HepG2 (cell line): ENCODE results near the gene ZNF714. TPM values are rescaled to one million over a fixed set of nuclear protein-coding genes. Genes with fewer than 3 reads are reported as not detected.

Experiments used
- ATAC-seq: fragments of 200-7000 bp; cut with Tn5 transposase; 3 replicates; pipeline ENCODE4 v1.9.1; 2020; ENCODE audit warnings: mild to moderate bottlenecking, moderate library complexity
- BruUV-seq: library from RNA; stranded (reverse); fragments of 400-500 nt; replicated peaks from 2 replicates; lab custom pipeline; 2021; lab: Mats Ljungman, UMichigan
- CTCF ChIA-PET: fragments of 300-600 bp; formaldehyde crosslinking; extraction: SDS; loops from one replicate; lab custom pipeline; 2021; ENCODE audit warnings: low total read pairs, inconsistent platforms, low intra/inter-chr PET ratio; lab: Yijun Ruan, JAX
- POLR2A ChIA-PET: fragments of 350-600 bp; sonication (Branson Sonifier 250); formaldehyde crosslinking; loops from one replicate; lab custom pipeline; 2020; ENCODE audit warnings: antibody characterized with exemption, inconsistent platforms; lab: Yijun Ruan, JAX
- DNase-seq: peaks from one replicate; pipeline ENCODE4 v3.0.0-alpha.2; 2015; ENCODE audit warnings: low spot score
- FAIRE-seq: peaks from 3 replicates; lab custom pipeline; 2011; peaks lifted over from hg19 to GRCh38; lab: Jason Lieb, UNC
- H2AFZ ChIP-seq: one replicate; pipeline ENCODE4 v1.6.1; 2011; ENCODE audit warnings: low read length, inconsistent platforms
- H3K27ac ChIP-seq: fragments of 300-600 bp; 3 replicates; pipeline ENCODE4 v1.8.0; 2011; ENCODE audit warnings: mixed run types, mild to moderate bottlenecking, mixed read lengths, low read length, inconsistent platforms; ENCODE audit not compliant: insufficient read depth; ENCODE audit errors: extremely low read length
- H3K27me3 ChIP-seq, 2 experiments: fragments of 200-600 bp in 1 of 2; 2 replicates in 1 of 2; 3 replicates in 1 of 2; pipeline versions ENCODE4 v1.6.0 to v1.8.0; 2011; ENCODE audit warnings: low read length in 2 of 2, mild to moderate bottlenecking in 2 of 2, moderate library complexity in 2 of 2, inconsistent platforms in 1 of 2; ENCODE audit not compliant: insufficient read depth in 2 of 2, control insufficient read depth in 1 of 2
- H3K36me3 ChIP-seq, 2 experiments: fragments of 200-600 bp in 1 of 2; replicated peaks in 1 of 2; 2 replicates in 1 of 2; 3 replicates in 1 of 2; pipeline versions ENCODE4 v1.5.1 to v1.8.0; 2011; ENCODE audit warnings: low read length in 2 of 2, inconsistent platforms in 1 of 2; ENCODE audit not compliant: insufficient read depth in 2 of 2, control insufficient read depth in 1 of 2
- H3K4me1 ChIP-seq: 2 replicates; pipeline ENCODE4 v1.5.1; 2012; ENCODE audit warnings: low read length, inconsistent platforms; ENCODE audit not compliant: insufficient read depth
- H3K4me2 ChIP-seq: 2 replicates; pipeline ENCODE4 v1.6.0; 2011; ENCODE audit warnings: low read depth, low read length, inconsistent platforms
- H3K4me3 ChIP-seq, 3 experiments: fragments of 200-600 bp in 1 of 3; sonication (generic), shearing (Covaris generic) in 1 of 3; replicated peaks in 1 of 3; 2 replicates each; pipeline ENCODE4 v1.5.1; 2011 to 2016; ENCODE audit warnings: low read length in 3 of 3, inconsistent platforms in 2 of 3, low read depth in 2 of 3, mild to moderate bottlenecking in 2 of 3, control low read depth in 1 of 3, mixed read lengths in 1 of 3; ENCODE audit not compliant: insufficient read depth in 1 of 3
- H3K79me2 ChIP-seq: one replicate; pipeline ENCODE4 v1.6.1; 2011; ENCODE audit warnings: low read length, inconsistent platforms; ENCODE audit not compliant: insufficient read depth
- H3K9ac ChIP-seq: 2 replicates; pipeline ENCODE4 v1.6.0; 2011; ENCODE audit warnings: mild to moderate bottlenecking, low read depth, low read length, inconsistent platforms; ENCODE audit not compliant: insufficient read depth
- H3K9me3 ChIP-seq: 2 replicates; pipeline ENCODE4 v1.5.1; 2012; ENCODE audit warnings: mild to moderate bottlenecking, low read length
- H4K20me1 ChIP-seq: 2 replicates; pipeline ENCODE4 v1.6.0; 2011; ENCODE audit warnings: inconsistent platforms, mild to moderate bottlenecking, low read length, moderate library complexity; ENCODE audit not compliant: insufficient read depth
- HOXA7 ChIP-seq: sonication (generic); formaldehyde crosslinking; IDR thresholded peaks from 2 replicates; pipeline ENCODE4 v1.8.1; 2022; ENCODE audit warnings: mild to moderate bottlenecking, missing genetic modification reagents, moderate library complexity
- MTA3 ChIP-seq: sonication (generic); formaldehyde crosslinking; IDR thresholded peaks from 2 replicates; pipeline ENCODE4 v1.4.0; 2020; ENCODE audit warnings: missing genetic modification reagents
- REPIN1 ChIP-seq: sonication (generic); formaldehyde crosslinking; IDR thresholded peaks from 2 replicates; pipeline ENCODE4 v1.8.0; 2022; ENCODE audit warnings: missing genetic modification reagents, low read depth, mild to moderate bottlenecking, borderline replicate concordance
- ZNF251 ChIP-seq: sonication (generic); formaldehyde crosslinking; IDR thresholded peaks from 2 replicates; pipeline ENCODE4 v1.9.0; 2021; ENCODE audit warnings: mild to moderate bottlenecking, missing genetic modification reagents
- WGBS: methylation state at CpG from one replicate; pipeline ENCODE4 v1.1.6; 2017; ENCODE audit warnings: low lambda C conversion rate; 5-methylcytosine and 5-hydroxymethylcytosine counted together
- in situ Hi-C: cut with HindIII; loops from 2 replicates; pipeline ENCODE4 v1.10.0; 2017; ENCODE audit warnings: low pct_unique_long_range_greater_than_20kb; ENCODE audit not compliant: extremely low pct_ligation_motif_present
- intact Hi-C: fragments of 100-400 bp; cut with micrococcal nuclease; formaldehyde crosslinking; loops from one replicate; pipeline ENCODE4 v1.10.0; 2022; ENCODE audit not compliant: unreplicated experiment
- polyA plus RNA-seq, 8 experiments: library from polyadenylated mRNA; depleted of rRNA in 3 of 8; stranded (reverse) in 7 of 8; unstranded in 1 of 8; fragments of >200 nt; fragmentation: Illumina TruSeq in 4 of 8; extraction: Trizol in 4 of 8; gene quantifications; 2 replicates each; pipeline versions ENCODE4 v1.2.1 to v1.2.3, GENCODE V29; 2011 to 2016; ENCODE audit warnings: low read depth in 4 of 8, missing spikeins in 1 of 8, mixed read lengths in 1 of 8; ENCODE audit not compliant: insufficient read depth in 1 of 8
- small RNA-seq, 3 experiments: library from RNA; depleted of rRNA; stranded (forward); fragments of <200 nt; gene quantifications; one replicate each; pipeline ENCODE3, GENCODE V24; 2012; ENCODE audit warnings: low read depth in 2 of 3, low replicate concordance in 1 of 3; ENCODE audit not compliant: insufficient read length in 3 of 3, insufficient read depth in 2 of 3
- total RNA-seq, 5 experiments: library from RNA; depleted of rRNA; stranded (reverse); fragments of >200 nt; fragmentation: Illumina TruSeq; extraction: Trizol; gene quantifications; 2 replicates each; pipeline ENCODE4 v1.2.3, GENCODE V29; 2016; ENCODE audit warnings: low read depth in 1 of 5

ZNF714 gene
- total and polyA plus RNA-seq, 2 of the 13 experiments (the other 11 are each of a cell fraction or from before 2014, with no cell fraction given), result 6.7 to 27.8 TPM

DNA sequence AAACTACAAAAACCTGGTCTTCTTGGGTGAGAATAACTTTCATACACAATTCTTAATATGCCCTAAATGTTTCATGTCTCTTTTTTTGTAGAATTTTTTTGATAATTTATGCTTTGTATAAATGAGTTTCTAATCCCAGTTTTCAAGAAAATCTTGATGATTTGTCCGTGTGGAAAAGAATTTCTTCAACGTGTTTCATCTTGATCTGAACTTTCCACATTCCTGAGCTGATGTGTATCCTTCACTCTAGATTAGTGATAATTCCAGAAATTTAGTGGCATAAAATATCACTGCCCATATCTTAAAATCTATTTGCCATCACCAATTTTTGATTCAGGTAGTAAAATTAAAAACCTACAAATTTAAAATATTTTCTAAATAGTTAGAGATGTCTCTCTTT lies 84.4 kb downstream of the ZNF714 start:
- Histone ChIP-seq H3K4me1 (no peaks in the 10 kb centered on the region), H3K4me3 (no peak overlapping the region), H3K27ac (no peak overlapping the region), H3K9me3 (no peaks in the 10 kb centered on the region), H3K4me2 (no peak overlapping the region), H3K79me2 (peaks cover 7% of the 10 kb centered on the region), H3K27me3 (no peaks in the 10 kb centered on the region), H4K20me1 (no peaks in the 10 kb centered on the region), H3K36me3 (peaks cover 4 to 24% of the 10 kb centered on the region in 2 experiments; a peak in 4 of 5 replicates), H2AFZ (no peak overlapping the region), H3K9ac (no peak overlapping the region)
- intact Hi-C loops, result no loop called here
- POLR2A ChIA-PET, result no interaction called here
- no peak for TF ChIP-seq ZNF251 (CRISPR knock-in tag)
- TF ChIP-seq MTA3 (CRISPR knock-in tag), result no peak
- no peak for TF ChIP-seq REPIN1
- no peak for TF ChIP-seq HOXA7
- FAIRE-seq, result no peak
- WGBS, result 96% methylated on average over 2 of the region's 2 CpGs
- CTCF ChIA-PET, result no interaction called here
- no peak for DNase-seq
- BruUV-seq, result no TSS peak
- in situ Hi-C loops, result no loop called here
- ATAC-seq, result no peak

Small RNA genes lying within 50 kb of the gene (small RNA-seq; reads per million reads assigned to genes)
- 0 reads per million in 3 experiments for gene RNA5SP469

Other genes starting within 250 kb of the ZNF714 start
- gene ZNF85, start 159.0 kb upstream of the ZNF714 start, total RNA-seq (2016; rRNA removed; fragmentation: Illumina TruSeq; extraction: Trizol), result 3.7 and 4.8 TPM in 2 replicates
- 0.85 and 1.1 TPM in 2 replicates for gene ZNF85, start 159.0 kb upstream of the ZNF714 start, polyA plus RNA-seq (2011; rRNA removed)
- gene ZNF430, start 61.5 kb upstream of the ZNF714 start, total RNA-seq (2016; rRNA removed; fragmentation: Illumina TruSeq; extraction: Trizol), result 6.9 and 9.7 TPM in 2 replicates
- gene ZNF430, start 61.5 kb upstream of the ZNF714 start, polyA plus RNA-seq (2011; rRNA removed), result 4.1 TPM in 2 replicates
- gene ZNF431, start 59.8 kb downstream of the ZNF714 start, total RNA-seq (2016; rRNA removed; fragmentation: Illumina TruSeq; extraction: Trizol), result 11.8 and 14.6 TPM in 2 replicates
- 4.4 TPM in 2 replicates for gene ZNF431, start 59.8 kb downstream of the ZNF714 start, polyA plus RNA-seq (2011; rRNA removed)
- gene ZNF708, start 247.2 kb downstream of the ZNF714 start, total RNA-seq (2016; rRNA removed; fragmentation: Illumina TruSeq; extraction: Trizol), result 5.2 and 6.9 TPM in 2 replicates
- gene ZNF708, start 247.2 kb downstream of the ZNF714 start, polyA plus RNA-seq (2011; rRNA removed), result 1.8 and 2.7 TPM in 2 replicates